Spleen (tissue), 7 donors: Measurements from ENCODE around the gene LST1.

ENCODE experiments used
- CTCF ChIP-seq, 11 experiments: fragments of 200-600 bp in 7 of 11; fragments of 450-650 bp in 4 of 11; sonication (generic) in 4 of 11; IDR thresholded peaks in 8 of 11; conservative IDR thresholded peaks in 3 of 11; 1 replicate in 7 of 11; 2 replicates in 4 of 11; pipeline versions ENCODE4 v1.4.0 to v1.8.0; 2016 to 2021; ENCODE audit warnings: antibody characterized with exemption in 11 of 11, inconsistent platforms in 4 of 11, mild to moderate bottlenecking in 1 of 11
- POLR2A ChIP-seq, 3 donors: fragments of 450-650 bp; IDR thresholded peaks; one replicate each; pipeline ENCODE4 v1.5.1; 2017; ENCODE audit warnings: antibody characterized with exemption in 3 of 3, mild to moderate bottlenecking in 1 of 3
- POLR2AphosphoS5 ChIP-seq, 3 donors: sonication (generic); formaldehyde crosslinking; IDR thresholded peaks; one replicate each; pipeline ENCODE4 v1.5.1; 2017; ENCODE audit warnings: antibody characterized with exemption in 3 of 3
- donor health status: DM: no; HTN: no; CAD: no; lungs with moderate emphysema.
- donor health status: DM: no; HTN: no; CAD: no.
- donor health status: DM: no; HTN: no; CAD: no.

- TF ChIP-seq CTCF (IDR thresholded peaks at IDR 0.05 in 8 of 11, conservative IDR thresholded peaks at IDR 0.05 in 3 of 11) (no peak), POLR2A (IDR thresholded peaks at IDR 0.05) (no peak), POLR2AphosphoS5 (IDR thresholded peaks at IDR 0.05) (no peak)
These were observed 26.5 kb upstream of the LST1 start for GRCh38 chr6:31559606-31559957.
